Measurements from ENCODE around the gene TSR3.

TSR3 gene

GRCh38 chr16:1350691-1351090 is 987 bp downstream of the TSR3 start:
- DNase-seq: no peak

GRCh38 chr16:1349951-1350350 is 1.7 kb downstream of the TSR3 start:
- DNase-seq: no peak

- DNase-seq: no peak
These were observed 2.3 kb downstream of the TSR3 start for GRCh38 chr16:1349351-1349750.

GRCh38 chr16:1348926-1349325 is 2.8 kb downstream of the TSR3 start:
- DNase-seq: no peak

GRCh38 chr16:1348441-1348840 is 3.2 kb downstream of the TSR3 start:
- no peak for DNase-seq

GRCh38 chr16:1347962-1348361 is 3.7 kb downstream of the TSR3 start:
- DNase-seq: no peak

- DNase-seq: peak; percentile 24 to 30
These were observed 4.3 kb downstream of the TSR3 start for GRCh38 chr16:1347286-1347855.

GRCh38 chr16:1346422-1347285 is 5.0 kb downstream of the TSR3 start:
- DNase-seq: no peak

GRCh38 chr16:1345651-1346421 is 5.8 kb downstream of the TSR3 start:
- DNase-seq: no peak

GRCh38 chr16:1345087-1345486 is 6.6 kb downstream of the TSR3 start:
- DNase-seq: no peak

- no peak for DNase-seq
These were observed 7.2 kb downstream of the TSR3 start for GRCh38 chr16:1344499-1344898.

- no peak for DNase-seq
These were observed 8.0 kb downstream of the TSR3 start for GRCh38 chr16:1343428-1344242.

- peak; percentile 96 to 97 for DNase-seq
These were observed 8.9 kb downstream of the TSR3 start for GRCh38 chr16:1342526-1343427.

GRCh38 chr16:1341495-1342420 is 9.9 kb downstream of the TSR3 start:
- no peak for DNase-seq

GRCh38 chr16:1340730-1341494 is 10.8 kb downstream of the TSR3 start:
- no peak for DNase-seq

GRCh38 chr16:1338855-1339675 is 12.6 kb downstream of the TSR3 start:
- no peak for DNase-seq

- peak in 1 of 2 experiments; percentile 58 for DNase-seq
These were observed 13.5 kb downstream of the TSR3 start for GRCh38 chr16:1338119-1338730.

GRCh38 chr16:1337486-1337885 is 14.2 kb downstream of the TSR3 start:
- no peak for DNase-seq
